Right cardiac atrium (tissue), 5 donors: Measurements from ENCODE around the gene TP73. TPM values are rescaled to one million over a fixed set of nuclear protein-coding genes. Genes with fewer than 3 reads are reported as not detected.

Experiments used
- ATAC-seq, 2 donors: fragments of 200-7000 bp; cut with Tn5 transposase; one replicate each; pipeline versions ENCODE4 v1.8.0 to v1.9.1; 2020; ENCODE audit warnings: moderate library complexity in 2 of 2, mild to moderate bottlenecking in 1 of 2
- DNase-seq, 3 donors: peaks; one replicate each; pipeline ENCODE4 v3.0.0-alpha.2; 2020
- H3K27ac ChIP-seq: one replicate; pipeline ENCODE4 v1.5.1; 2013; ENCODE audit warnings: mild to moderate bottlenecking, low read length, control low read depth, moderate library complexity
- H3K27me3 ChIP-seq: one replicate; pipeline ENCODE4 v1.6.1; 2013; ENCODE audit not compliant: control insufficient read depth, insufficient read depth
- H3K4me1 ChIP-seq: one replicate; pipeline ENCODE4 v1.6.1; 2013; ENCODE audit warnings: low read length; ENCODE audit not compliant: control insufficient read depth, insufficient read depth
- H3K4me3 ChIP-seq: one replicate; pipeline ENCODE4 v1.5.1; 2013; ENCODE audit warnings: low read length, control low read depth
- H3K9me3 ChIP-seq: one replicate; pipeline ENCODE4 v1.6.1; 2013; ENCODE audit warnings: low read length; ENCODE audit not compliant: control insufficient read depth
- WGBS: extraction: QIAGEN DNeasy Blood & Tissue Kit; methylation state at CpG from one replicate; pipeline ENCODE4 v1.1.7; 2013; 5-methylcytosine and 5-hydroxymethylcytosine counted together
- intact Hi-C, 4 donors: fragments of 100-400 bp; cut with DNase I; formaldehyde crosslinking; loops; one replicate each; pipeline versions ENCODE4 v1.11.0 to v1.14.0; 2022 to 2023
- polyA plus RNA-seq: library from polyadenylated mRNA; stranded (reverse); fragments of 200-250 nt; gene quantifications from one replicate; pipeline ENCODE4 v1.2.3, GENCODE V29; 2013
- total RNA-seq, 4 donors: library from RNA; stranded (reverse); fragmentation: NEBNext Ultra II Directional; extraction: Animal tissue kit (Norgen Biotek cat#: 25700); gene quantifications; one replicate each; pipeline ENCODE4 v1.2.1, GENCODE V29; 2021
- donor health status: healthy with polysubstance abuse.
- donor health status: DM: no; HTN: yes; CAD: no.
- donor health status: DM: no; HTN: no; CAD: no.
- donor health status: DM: no; HTN: yes; CAD: no; lungs with severe emphysema.
- donor health status: DM: yes; HTN: yes; CAD: no.

The TP73 gene
- total and polyA plus RNA-seq, 5 donors: 0.07 to 0.18 TPM; not detected in 3

- DNase-seq: peak in 2 of 3 donors; percentile 21 to 63
- intact Hi-C loops: no loop called here
- no peak overlapping the region for H3K27ac ChIP-seq
- no peaks in the 10 kb centered on the region for H3K27me3 ChIP-seq
- H3K4me1 ChIP-seq: no peaks in the 10 kb centered on the region
- H3K4me3 ChIP-seq: no peak overlapping the region
- no peaks in the 10 kb centered on the region for H3K9me3 ChIP-seq
- 20% methylated on average over 26 of the region's 26 CpGs for WGBS
- ATAC-seq: peak in 1 of 2 donors; percentile 5
Measured at GRCh38 chr1:3683992-3684391, 31.7 kb downstream of the TP73 start.

- intact Hi-C loops: no loop called here
- 91% methylated on average over 14 of the region's 14 CpGs for WGBS
Measured at GRCh38 chr1:3685222-3685621, 32.9 kb downstream of the TP73 start.

DNA sequence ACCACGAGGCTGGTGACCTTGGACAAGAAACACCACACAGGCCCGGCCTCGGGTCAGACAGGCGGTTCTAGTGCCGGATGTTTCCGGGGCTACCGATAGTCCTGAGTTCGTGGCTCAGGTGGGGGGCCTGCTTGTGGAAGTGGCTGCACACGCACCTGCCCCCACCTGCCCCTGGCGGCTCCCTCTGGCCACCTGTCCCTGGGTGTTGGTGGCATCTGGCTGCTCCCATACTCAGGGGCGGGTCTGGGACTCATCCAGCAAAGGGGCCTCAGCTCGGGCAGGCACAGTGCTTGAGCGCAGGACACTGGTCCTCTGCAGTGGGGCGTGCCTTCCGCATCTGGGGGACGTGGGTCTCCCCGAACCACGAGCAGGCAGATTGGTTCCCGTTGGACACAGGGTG lies 33.6 kb downstream of the TP73 start:
- intact Hi-C loops: no loop called here
- ATAC-seq (no peak), DNase-seq (no peak)
- WGBS: 89% methylated on average over 19 of the region's 19 CpGs
- no peaks in the 10 kb centered on the region for H3K27me3 ChIP-seq
- no peak overlapping the region for H3K4me3 ChIP-seq
- H3K27ac ChIP-seq: no peak overlapping the region
- H3K4me1 ChIP-seq: no peaks in the 10 kb centered on the region
- H3K9me3 ChIP-seq: no peaks in the 10 kb centered on the region

More at GRCh38 chr1:3685222-3685621, 32.9 kb downstream of the TP73 start:
- Histone ChIP-seq H3K9me3 (no peaks in the 10 kb centered on the region), H3K27me3 (no peaks in the 10 kb centered on the region), H3K4me3 (no peak overlapping the region), H3K27ac (no peak overlapping the region), H3K4me1 (no peaks in the 10 kb centered on the region)
- DNase-seq (no peak), ATAC-seq (no peak)

- intact Hi-C loops: no loop called here
Measured at GRCh38 chr1:3687504-3687903, 35.2 kb downstream of the TP73 start.

GRCh38 chr1:3688356-3689137 lies 36.2 kb downstream of the TP73 start:
- H3K4me1 ChIP-seq: no peaks in the 10 kb centered on the region
- no peaks in the 10 kb centered on the region for H3K9me3 ChIP-seq
- 48% methylated on average over 29 of the region's 29 CpGs for WGBS
- intact Hi-C loops: no loop called here
- H3K27me3 ChIP-seq: no peaks in the 10 kb centered on the region
- H3K4me3 ChIP-seq: no peak overlapping the region
- no peak for ATAC-seq
- no peak overlapping the region for H3K27ac ChIP-seq
- DNase-seq: no peak

More at GRCh38 chr1:3687504-3687903, 35.2 kb downstream of the TP73 start:
- H3K9me3 ChIP-seq: no peaks in the 10 kb centered on the region
- DNase-seq (no peak), ATAC-seq (no peak)
- no peaks in the 10 kb centered on the region for H3K4me1 ChIP-seq
- 89% methylated on average over 12 of the region's 12 CpGs for WGBS
- H3K4me3 ChIP-seq: no peak overlapping the region
- H3K27me3 ChIP-seq: no peaks in the 10 kb centered on the region
- no peak overlapping the region for H3K27ac ChIP-seq

DNA sequence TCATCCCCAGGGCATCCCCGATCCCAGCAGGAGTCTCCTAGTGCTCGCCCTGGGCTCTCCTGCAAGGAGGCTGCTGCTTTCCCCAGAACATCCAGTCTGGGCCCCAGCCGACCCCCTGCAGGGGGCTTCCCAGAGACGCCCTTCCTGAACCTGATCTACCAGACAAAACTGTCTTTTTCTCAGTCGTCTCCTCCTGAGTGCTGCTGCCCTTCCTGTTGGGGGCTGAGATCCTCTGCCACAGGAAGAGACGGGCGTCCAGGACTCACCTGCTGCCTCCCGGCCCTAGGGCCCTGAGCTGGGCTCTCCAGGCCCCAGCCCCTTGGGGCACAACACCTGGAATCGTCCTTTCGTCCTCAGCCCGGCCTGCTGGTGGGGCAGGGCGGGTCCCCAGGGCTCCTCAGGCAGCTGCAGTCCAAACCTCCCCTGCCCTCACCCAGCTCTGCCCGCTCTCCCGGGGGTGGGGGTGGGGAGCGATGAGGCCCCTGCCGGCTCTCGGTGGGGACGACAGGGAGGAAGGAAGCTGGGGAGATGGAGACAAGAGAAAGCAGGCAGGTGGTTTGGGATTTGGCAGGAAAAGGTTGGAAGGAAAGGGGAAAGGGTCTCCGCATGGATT lies 36.9 kb downstream of the TP73 start:
- no peak for ATAC-seq
- Histone ChIP-seq H3K4me1 (no peaks in the 10 kb centered on the region), H3K4me3 (no peak overlapping the region), H3K27ac (no peak overlapping the region), H3K9me3 (no peaks in the 10 kb centered on the region), H3K27me3 (no peaks in the 10 kb centered on the region)
- no peak for DNase-seq
- intact Hi-C loops: no loop called here
- 62% methylated on average over 19 of the region's 19 CpGs for WGBS

DNA sequence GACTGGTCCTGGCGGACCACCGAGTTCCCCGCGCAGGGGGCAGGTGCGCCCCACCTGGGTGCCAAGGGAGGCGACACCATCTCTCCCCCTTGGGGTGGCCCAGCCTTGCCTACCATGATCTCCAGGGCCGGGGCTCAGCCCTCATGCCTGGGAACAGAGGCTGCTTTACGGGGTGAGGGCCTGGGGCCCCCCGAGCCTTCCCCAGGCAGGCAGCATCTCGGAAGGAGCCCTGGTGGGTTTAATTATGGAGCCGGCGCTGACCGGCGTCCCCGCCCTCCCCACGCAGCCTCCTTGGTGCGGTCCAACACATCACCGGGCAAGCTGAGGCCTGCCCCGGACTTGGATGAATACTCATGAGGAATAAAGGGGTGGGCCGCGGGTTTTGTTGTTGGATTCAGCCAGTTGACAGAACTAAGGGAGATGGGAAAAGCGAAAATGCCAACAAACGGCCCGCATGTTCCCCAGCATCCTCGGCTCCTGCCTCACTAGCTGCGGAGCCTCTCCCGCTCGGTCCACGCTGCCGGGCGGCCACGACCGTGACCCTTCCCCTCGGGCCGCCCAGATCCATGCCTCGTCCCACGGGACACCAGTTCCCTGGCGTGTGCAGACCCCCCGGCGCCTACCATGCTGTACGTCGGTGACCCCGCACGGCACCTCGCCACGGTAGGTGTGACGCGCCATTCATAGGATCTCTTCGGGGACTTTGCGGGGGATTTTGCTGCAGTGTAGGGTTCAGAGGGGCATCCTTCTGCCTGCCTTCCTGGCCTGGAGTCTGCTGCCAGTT lies 38.2 kb downstream of the TP73 start:
- Histone ChIP-seq H3K9me3 (no peaks in the 10 kb centered on the region), H3K4me1 (no peaks in the 10 kb centered on the region), H3K4me3 (no peak overlapping the region), H3K27ac (no peak overlapping the region), H3K27me3 (no peaks in the 10 kb centered on the region)
- ATAC-seq: no peak
- no peak for DNase-seq
- 92% methylated on average over 50 of the region's 50 CpGs for WGBS
- intact Hi-C loops: no loop called here

DNA sequence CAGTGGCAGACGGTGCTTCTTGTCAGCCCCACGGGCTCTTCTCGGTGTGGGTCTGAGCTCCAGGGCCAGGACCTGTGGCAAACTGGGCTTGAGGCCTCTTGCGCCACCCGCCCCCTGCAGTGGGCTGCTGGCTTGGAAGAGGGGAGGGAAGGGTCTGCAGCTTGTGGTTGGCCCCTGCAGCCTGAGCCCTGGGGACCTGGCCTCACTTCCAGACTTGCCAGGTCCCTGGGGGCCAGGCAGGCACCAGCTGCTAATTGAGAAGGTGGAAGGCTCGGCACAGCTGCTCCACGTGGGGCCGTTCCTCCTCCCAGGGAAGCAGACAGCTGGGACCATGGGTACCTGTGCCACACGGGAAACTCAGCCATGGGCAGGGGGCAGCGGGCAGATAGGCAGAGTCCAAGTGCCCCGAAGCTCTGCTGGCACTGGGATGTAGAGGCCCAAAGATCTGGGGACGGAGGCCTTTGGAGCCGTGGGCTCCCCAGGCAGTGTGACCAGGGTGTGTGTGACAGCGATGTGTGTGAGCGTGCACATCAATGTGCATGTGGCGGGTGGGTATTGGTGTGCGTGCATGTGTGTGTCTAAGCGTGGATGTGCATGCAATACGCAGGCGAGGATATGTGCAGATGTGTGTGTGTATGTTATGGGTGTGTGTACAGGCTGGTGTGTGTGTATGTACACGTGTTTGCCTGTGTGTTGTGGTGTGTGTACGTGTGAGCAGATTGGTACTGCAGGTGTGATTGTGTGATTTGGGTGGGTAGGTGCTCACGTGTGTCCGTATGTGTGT lies 39.3 kb downstream of the TP73 start:
- no peak for ATAC-seq
- Histone ChIP-seq H3K27me3 (no peaks in the 10 kb centered on the region), H3K4me1 (no peaks in the 10 kb centered on the region), H3K9me3 (no peaks in the 10 kb centered on the region), H3K4me3 (no peak overlapping the region), H3K27ac (no peak overlapping the region)
- DNase-seq: no peak
- 80% methylated on average over 24 of the region's 24 CpGs for WGBS
- intact Hi-C loops: no loop called here

DNA sequence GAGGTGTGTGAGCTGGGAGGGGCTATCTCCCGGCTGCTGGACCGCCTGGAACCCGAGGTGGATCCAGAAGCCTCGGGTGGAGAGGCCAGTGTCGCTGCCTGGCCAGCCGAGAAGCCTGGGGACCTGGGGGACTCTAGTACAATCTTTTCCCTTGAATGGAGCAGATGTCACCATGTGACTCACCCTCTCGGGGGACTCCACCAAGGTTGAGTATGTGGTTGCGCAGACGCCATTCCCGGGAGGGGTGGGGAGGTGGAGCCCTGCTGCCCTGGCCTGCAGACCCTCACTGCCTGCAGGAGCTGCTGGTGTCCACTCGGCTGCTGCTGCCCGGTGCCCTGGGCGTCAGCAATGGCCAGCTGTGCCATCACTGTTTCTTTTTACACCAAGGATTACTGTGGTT lies 40.3 kb downstream of the TP73 start:
- intact Hi-C loops: no loop called here
- WGBS: 52% methylated on average over 13 of the region's 13 CpGs

GRCh38 chr1:3693321-3693720 lies 41.0 kb downstream of the TP73 start:
- Histone ChIP-seq H3K4me3 (no peak overlapping the region), H3K27ac (no peak overlapping the region), H3K27me3 (no peaks in the 10 kb centered on the region), H3K4me1 (no peaks in the 10 kb centered on the region), H3K9me3 (no peaks in the 10 kb centered on the region)
- 92% methylated on average over 11 of the region's 11 CpGs for WGBS
- ATAC-seq (no peak), DNase-seq (no peak)
- intact Hi-C loops: no loop called here

More for the DNA sequence above, 40.3 kb downstream of the TP73 start:
- H3K27ac ChIP-seq: no peak overlapping the region
- no peak for DNase-seq
- H3K4me1 ChIP-seq: no peaks in the 10 kb centered on the region
- no peaks in the 10 kb centered on the region for H3K9me3 ChIP-seq
- peak in 1 of 2 donors; percentile 6 for ATAC-seq
- no peak overlapping the region for H3K4me3 ChIP-seq
- H3K27me3 ChIP-seq: no peaks in the 10 kb centered on the region
